Muscle of back (tissue), 11 donors: ENCODE measurements around the gene NFATC3. TPM values are rescaled to one million over a fixed set of nuclear protein-coding genes. Genes with fewer than 3 reads are reported as not detected.

ENCODE experiments used
- DNase-seq, 3 donors: peaks; one replicate each; pipeline versions ENCODE4 v3.0.0 to v3.0.0-alpha.2; 2013
- polyA plus RNA-seq, 10 donors: library from polyadenylated mRNA; unstranded; fragments of 120-200 nt; gene quantifications; one replicate each; pipeline ENCODE4 v1.2.1, GENCODE V29; 2013; ENCODE audit not compliant: insufficient read length in 10 of 10

Gene NFATC3
- polyA plus RNA-seq, 10 donors = 24.3 to 30.9 (median 27.0) TPM

GRCh38 chr16:68071518-68071901, 13.7 kb upstream of the NFATC3 start:
- no peak for DNase-seq

- DNase-seq = peak in 2 of 3 donors; percentile 37 to 64
These were observed 13.0 kb upstream of the NFATC3 start for GRCh38 chr16:68072038-68072695.

DNA sequence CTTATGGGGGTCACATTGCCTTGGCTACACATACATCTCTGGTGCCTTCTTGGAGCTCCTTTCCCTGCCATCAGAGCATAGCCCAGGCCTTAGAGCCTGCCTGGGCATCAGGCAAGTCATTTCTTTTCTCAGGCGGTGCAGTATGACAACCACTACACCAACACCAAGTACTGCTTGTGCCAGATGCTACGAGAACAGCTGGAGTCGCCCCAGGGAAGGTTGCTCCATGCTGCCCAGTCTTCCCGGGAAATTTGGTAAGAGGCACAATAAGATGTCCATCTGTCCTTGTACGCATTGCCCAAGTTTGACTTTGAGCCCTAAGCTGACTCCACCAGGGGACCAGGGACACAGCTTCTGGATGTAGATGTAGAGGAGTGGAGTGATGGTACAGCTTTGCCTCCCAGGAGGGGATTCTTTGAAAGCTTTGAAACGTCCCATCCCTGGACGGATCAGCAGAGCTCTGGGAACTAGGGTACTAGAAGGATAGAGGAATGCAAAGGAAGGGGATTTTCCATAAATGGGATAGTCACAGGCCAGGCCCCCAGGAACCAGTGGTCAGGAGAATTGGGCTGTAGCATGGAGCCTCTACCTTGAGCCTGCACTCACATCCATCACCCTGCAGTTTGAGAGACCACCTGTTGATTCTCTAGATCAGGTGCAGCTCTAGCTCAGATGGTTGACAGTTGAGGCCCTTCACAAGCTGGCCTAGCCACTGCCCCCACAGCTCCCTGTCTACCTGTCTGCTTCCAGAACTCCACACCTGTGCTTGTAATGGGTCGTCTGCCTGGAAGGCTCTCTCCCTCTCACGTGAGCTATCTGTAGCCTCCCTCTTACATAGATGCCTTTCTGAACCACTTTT, 11.0 kb upstream of the NFATC3 start:
- no peak for DNase-seq

- no peak for DNase-seq
These were observed 10.2 kb upstream of the NFATC3 start for GRCh38 chr16:68074850-68075555.

DNA sequence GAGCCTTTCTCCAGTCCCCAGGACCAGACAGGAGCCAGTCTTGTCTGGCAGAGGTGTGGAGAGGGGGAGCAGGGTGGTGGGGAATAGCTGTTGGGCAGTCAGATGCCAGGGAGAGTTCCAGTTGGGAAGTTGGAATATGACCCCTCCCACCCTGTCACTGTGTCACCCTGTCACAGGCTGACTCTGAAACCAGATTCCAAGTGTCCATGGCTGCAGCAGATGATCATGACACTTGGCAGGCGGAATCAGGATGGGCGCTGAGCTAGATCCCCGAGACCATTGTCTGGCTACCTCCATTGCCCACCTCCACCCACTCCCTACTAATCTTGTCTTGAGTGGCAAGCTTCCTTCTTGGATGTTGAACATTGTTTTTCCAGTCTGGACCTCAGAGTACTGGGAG, 9.2 kb upstream of the NFATC3 start:
- no peak for DNase-seq

GRCh38 chr16:68076560-68076959, 8.6 kb upstream of the NFATC3 start:
- DNase-seq = no peak

- no peak for DNase-seq
These were observed 7.1 kb upstream of the NFATC3 start for GRCh38 chr16:68077866-68078700.

- DNase-seq = no peak
These were observed 6.3 kb upstream of the NFATC3 start for GRCh38 chr16:68078701-68079375.

DNA sequence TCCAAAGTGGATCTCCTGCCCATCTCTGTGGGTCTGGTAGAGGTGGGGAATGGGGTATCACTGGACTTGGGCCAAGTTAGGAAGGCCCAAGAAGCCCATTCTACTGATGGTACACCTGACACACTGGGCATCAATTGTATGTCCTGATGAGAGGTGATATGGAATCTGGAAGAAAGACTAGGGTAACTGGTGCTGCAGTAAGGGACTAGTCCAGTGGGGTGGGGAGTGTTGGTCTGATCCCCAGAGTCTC, 5.9 kb upstream of the NFATC3 start:
- no peak for DNase-seq

DNA sequence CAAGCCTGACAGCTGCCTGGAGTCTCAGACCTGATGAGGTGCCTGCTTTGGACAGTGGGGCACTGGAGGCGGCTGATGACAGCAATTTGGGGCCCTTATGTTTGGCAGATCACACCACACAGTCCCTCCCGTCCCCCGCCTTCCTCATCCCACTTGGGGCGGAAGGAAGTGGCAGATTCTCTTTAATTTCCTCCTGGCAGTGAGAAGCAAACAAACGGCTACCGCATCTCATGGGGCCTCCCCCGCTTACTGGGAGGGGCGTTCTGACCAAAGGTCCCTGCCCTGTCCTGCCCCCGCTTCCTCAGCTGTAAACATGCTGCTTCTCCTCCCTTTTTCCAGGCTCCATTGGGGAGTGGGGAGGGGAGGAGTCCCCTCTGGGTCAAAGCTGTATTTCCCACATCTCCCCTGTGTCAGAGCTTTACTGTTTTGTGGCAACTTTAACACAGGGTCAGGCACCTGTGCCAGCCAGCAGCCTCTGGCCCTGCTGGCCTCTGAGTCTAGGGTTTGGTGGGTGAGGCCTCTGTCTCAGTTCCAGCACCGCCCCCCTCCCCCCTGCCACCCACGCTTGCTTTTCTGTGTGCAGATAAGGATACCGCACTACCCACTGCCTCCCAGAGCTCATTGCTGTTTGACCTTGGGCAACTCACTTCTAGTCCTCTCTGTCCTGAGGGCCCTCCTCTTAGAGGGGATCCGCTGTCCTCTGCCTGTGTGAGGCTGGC, 5.4 kb upstream of the NFATC3 start:
- peak in 2 of 3 donors; percentile 47 to 73 for DNase-seq

- no peak for DNase-seq
These were observed 3.1 kb upstream of the NFATC3 start for GRCh38 chr16:68081861-68082628.

GRCh38 chr16:68082629-68083238, 2.4 kb upstream of the NFATC3 start:
- DNase-seq = no peak

DNA sequence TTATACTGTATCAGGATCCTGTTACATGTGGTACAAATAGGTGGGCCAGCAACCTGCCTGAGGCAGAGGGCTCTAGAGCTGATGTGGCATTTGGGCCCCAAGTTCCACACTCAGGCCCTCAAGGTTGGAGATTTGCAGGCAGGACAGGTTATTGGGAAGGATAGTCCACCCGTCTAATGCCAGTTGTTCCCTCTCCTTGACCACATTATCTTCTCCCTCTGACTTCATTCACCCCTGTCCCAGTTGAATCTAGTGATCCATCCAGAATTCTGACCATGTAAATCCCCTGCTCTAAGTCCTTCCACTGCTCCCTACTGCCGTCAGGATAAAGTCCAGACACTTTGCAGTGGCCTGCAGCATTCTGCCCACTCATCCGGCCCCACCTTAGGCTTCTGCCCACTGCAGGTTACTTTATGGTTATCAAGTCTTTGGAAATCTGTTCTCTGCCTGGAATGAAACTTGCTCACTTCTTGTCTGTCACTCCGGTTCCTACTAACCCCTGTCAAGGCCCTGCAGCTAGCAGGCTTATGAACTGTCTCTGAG, 1.9 kb upstream of the NFATC3 start:
- no peak for DNase-seq

GRCh38 chr16:68083861-68084503, 1.2 kb upstream of the NFATC3 start:
- peak in 1 of 3 donors; percentile 48 for DNase-seq

DNA sequence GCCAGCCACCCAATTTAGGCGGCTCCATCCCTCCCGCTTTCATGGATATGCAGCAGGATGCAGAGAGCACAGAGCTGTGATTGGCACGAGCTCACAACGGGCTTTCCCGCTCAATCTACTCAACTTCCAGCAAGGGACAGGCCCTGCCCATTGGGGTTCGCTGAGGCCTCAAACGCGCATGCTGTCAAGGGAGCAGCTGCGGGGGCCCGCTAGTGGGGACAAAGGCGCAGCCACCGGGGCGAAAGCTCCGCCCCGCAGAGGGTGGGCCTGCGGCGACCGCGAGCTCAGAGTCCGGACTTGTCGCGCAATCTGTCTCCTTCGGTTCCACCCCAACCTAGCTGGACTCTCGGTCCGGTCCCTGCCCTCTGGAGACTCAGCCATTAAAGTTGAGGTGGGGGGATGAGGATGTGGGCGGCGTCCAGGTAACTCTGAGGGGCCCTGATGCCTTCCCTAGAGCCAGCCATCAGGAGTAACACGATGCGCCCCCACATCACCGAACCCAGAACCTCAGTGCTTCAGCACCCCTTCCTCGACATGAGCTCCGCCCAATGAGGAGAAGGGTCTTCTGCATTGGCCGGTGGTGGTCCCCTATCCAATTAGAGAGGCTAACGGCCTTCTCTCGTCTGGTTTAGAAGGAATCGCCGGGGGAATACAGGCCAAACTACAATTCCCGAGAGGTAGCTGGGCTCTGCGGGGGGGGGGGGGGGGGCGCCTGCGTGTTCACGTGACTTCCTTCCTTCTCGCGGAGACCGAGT, 489 bp upstream of the NFATC3 start:
- DNase-seq = peak; percentile 86 to 97 (median 92)

GRCh38 chr16:68086336-68086841, 1.2 kb downstream of the NFATC3 start:
- DNase-seq = no peak

GRCh38 chr16:68086860-68087268, 1.7 kb downstream of the NFATC3 start:
- DNase-seq = no peak

DNA sequence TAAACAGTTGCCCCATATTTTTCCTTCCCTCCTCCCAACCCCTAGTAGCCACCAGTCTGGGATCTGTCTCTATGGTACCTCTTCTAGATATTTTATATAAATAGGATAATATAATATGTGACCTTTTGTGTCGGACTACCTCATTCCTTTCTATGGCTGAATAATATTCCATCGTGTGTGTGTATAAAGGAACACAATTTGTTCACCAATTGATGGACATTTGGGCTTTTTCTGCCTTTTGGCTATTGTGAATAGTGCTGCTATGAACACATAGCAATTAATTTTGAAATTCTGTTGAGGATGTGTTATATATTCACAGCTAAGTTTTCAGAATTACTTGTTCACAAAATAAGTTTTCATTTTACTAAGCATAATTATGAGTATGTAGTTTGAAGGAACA, 2.5 kb downstream of the NFATC3 start:
- no peak for DNase-seq
